GM12878 (cell line): ENCODE data around the gene ANK3.

Source experiments
- ESRRA ChIP-seq: IDR thresholded peaks from 2 replicates; pipeline ENCODE4 v1.6.1; 2012; ENCODE audit warnings: mild to moderate bottlenecking, low read length, improper control_type of control experiment
- EZH2 ChIP-seq: IDR thresholded peaks from 2 replicates; pipeline ENCODE4 v1.6.1; 2012; ENCODE audit warnings: low read depth, mild to moderate bottlenecking, control low read depth, inconsistent platforms, low read length, borderline replicate concordance; ENCODE audit not compliant: control insufficient read depth
- POLR2AphosphoS5 ChIP-seq: IDR thresholded peaks from 2 replicates; pipeline ENCODE4 v1.6.1; 2011; ENCODE audit warnings: mild to moderate bottlenecking, low read length, inconsistent platforms
- RAD21 ChIP-seq: IDR thresholded peaks from 2 replicates; pipeline ENCODE4 v1.6.1; 2011; ENCODE audit warnings: mild to moderate bottlenecking, low read depth, low read length, moderate library complexity; ENCODE audit not compliant: insufficient read depth
- SMC3 ChIP-seq: IDR thresholded peaks from 2 replicates; pipeline ENCODE4 v1.6.1; 2011; ENCODE audit warnings: low read length, improper control_type of control experiment, borderline replicate concordance
- YBX1 ChIP-seq: fragments of 450-650 bp; IDR thresholded peaks from 2 replicates; pipeline ENCODE4 v1.6.1; 2016; ENCODE audit warnings: antibody characterized with exemption
- TF ChIP-seq, protein P1 (sequence below): IDR thresholded peaks from 2 replicates; pipeline ENCODE4 v1.6.1; 2012; ENCODE audit warnings: mild to moderate bottlenecking, low read depth, low read length
- TF ChIP-seq, protein P2 (sequence below), 3 experiments: IDR thresholded peaks in 2 of 3; conservative IDR thresholded peaks in 1 of 3; 2 replicates each; pipeline ENCODE4 v1.5.1; 2011; ENCODE audit warnings: low read depth in 3 of 3, low read length in 3 of 3, mild to moderate bottlenecking in 3 of 3, control low read depth in 2 of 3, moderate library complexity in 2 of 3, inconsistent platforms in 1 of 3, mixed read lengths in 1 of 3; ENCODE audit not compliant: control insufficient read depth in 2 of 3, insufficient read depth in 1 of 3; ENCODE audit errors: extremely low read depth in 1 of 3

DNA sequence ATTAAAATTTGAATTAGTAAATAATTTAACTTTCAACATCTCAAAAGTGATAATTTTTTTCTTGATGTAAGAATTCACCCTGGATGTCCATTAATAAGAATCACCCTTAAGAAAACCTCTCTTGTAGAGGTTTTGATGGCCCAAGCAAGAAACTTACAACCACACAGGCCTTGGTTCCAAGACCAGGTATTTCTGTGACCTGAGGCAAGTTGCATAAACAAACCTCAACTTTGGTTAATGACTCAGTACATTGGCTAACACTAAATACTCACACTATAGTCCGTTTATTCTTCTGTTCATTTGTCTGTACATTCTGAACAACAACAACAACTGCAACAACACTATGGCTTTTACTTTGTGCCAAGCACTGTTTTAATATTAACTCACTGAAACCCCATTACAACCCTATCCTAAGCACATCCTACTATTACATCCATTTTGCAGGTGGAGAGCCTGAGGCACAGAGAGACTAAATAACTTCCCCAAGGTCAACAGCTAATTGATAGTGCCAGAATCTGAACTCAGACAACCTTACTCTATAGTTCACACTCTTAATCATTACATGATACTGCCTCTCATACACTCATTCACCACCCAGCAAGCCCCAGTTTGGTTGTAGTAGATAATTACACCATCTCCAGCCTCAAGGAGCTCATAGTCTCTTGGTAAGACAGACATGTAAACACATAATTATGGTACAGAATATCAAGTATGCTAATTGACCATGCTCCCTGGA is 6.6 kb downstream of the ANK3 start:
- no peak for TF ChIP-seq SMC3
- no peak for TF ChIP-seq ESRRA
- TF ChIP-seq, protein P1, sequence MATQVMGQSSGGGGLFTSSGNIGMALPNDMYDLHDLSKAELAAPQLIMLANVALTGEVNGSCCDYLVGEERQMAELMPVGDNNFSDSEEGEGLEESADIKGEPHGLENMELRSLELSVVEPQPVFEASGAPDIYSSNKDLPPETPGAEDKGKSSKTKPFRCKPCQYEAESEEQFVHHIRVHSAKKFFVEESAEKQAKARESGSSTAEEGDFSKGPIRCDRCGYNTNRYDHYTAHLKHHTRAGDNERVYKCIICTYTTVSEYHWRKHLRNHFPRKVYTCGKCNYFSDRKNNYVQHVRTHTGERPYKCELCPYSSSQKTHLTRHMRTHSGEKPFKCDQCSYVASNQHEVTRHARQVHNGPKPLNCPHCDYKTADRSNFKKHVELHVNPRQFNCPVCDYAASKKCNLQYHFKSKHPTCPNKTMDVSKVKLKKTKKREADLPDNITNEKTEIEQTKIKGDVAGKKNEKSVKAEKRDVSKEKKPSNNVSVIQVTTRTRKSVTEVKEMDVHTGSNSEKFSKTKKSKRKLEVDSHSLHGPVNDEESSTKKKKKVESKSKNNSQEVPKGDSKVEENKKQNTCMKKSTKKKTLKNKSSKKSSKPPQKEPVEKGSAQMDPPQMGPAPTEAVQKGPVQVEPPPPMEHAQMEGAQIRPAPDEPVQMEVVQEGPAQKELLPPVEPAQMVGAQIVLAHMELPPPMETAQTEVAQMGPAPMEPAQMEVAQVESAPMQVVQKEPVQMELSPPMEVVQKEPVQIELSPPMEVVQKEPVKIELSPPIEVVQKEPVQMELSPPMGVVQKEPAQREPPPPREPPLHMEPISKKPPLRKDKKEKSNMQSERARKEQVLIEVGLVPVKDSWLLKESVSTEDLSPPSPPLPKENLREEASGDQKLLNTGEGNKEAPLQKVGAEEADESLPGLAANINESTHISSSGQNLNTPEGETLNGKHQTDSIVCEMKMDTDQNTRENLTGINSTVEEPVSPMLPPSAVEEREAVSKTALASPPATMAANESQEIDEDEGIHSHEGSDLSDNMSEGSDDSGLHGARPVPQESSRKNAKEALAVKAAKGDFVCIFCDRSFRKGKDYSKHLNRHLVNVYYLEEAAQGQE: no peak
- TF ChIP-seq, protein P2, sequence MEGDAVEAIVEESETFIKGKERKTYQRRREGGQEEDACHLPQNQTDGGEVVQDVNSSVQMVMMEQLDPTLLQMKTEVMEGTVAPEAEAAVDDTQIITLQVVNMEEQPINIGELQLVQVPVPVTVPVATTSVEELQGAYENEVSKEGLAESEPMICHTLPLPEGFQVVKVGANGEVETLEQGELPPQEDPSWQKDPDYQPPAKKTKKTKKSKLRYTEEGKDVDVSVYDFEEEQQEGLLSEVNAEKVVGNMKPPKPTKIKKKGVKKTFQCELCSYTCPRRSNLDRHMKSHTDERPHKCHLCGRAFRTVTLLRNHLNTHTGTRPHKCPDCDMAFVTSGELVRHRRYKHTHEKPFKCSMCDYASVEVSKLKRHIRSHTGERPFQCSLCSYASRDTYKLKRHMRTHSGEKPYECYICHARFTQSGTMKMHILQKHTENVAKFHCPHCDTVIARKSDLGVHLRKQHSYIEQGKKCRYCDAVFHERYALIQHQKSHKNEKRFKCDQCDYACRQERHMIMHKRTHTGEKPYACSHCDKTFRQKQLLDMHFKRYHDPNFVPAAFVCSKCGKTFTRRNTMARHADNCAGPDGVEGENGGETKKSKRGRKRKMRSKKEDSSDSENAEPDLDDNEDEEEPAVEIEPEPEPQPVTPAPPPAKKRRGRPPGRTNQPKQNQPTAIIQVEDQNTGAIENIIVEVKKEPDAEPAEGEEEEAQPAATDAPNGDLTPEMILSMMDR (IDR thresholded peaks at IDR 0.05 in 2 of 3, conservative IDR thresholded peaks at IDR 0.05 in 1 of 3; ENCODE audit: control insufficient read depth in 2 of 3, extremely low read depth in 1 of 3, insufficient read depth in 1 of 3, low read depth in 3 of 3, low read length in 3 of 3): no peak
- no peak for TF ChIP-seq RAD21
- no peak for TF ChIP-seq YBX1
- no peak for TF ChIP-seq POLR2AphosphoS5
- TF ChIP-seq EZH2: no peak
